Medulla oblongata (tissue), 1 donor: ENCODE measurements around the gene STAMBP.
A peak's percentile ranks its signal among the peaks of the same experiment; 100 is the strongest.
"Not testable (repeated sequence)": the region's sequence is repeated elsewhere in the genome, so short reads cannot be mapped to it uniquely, and the experiment has no call there.

Source experiments
- DNase-seq: peaks from one replicate; pipeline ENCODE4 v3.0.0-alpha.2; 2015; ENCODE audit errors: extremely low spot score

Gene STAMBP

DNA sequence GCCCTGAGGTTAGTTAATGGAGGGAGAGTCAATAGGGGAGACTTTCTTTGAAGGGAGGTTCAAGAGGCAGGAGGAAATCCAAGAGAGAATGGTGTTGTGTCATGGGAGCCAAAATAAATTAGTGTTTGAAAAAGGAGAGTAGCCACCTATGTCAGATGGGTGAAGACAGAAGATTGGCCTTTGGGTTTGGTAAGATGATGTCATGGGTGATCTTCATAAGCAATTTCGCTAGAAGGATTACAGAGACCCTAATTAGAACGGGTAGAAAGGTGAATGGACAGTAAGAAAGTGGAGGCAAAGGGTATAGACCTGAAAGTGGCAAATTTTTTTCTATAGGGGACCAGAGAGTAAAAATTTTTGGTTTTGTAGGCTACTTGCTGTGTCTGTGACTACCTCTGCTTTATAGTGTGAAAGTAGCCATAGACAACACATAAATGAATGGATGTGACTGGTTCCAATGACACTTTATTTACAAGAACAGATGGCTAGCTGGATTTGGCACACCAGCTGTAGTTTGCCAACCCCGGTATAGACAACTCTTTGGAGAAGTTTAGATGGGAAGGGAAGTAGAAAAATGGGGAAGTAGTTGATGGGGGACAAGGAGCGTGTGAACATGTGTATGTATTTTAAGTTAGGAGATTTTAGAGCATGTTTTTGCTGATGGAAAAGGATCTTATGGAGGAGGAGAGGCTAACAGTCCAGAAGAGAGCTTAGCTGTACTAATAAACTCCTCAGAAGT lies 9.3 kb downstream of the STAMBP start:
- DNase-seq: no peak

DNA sequence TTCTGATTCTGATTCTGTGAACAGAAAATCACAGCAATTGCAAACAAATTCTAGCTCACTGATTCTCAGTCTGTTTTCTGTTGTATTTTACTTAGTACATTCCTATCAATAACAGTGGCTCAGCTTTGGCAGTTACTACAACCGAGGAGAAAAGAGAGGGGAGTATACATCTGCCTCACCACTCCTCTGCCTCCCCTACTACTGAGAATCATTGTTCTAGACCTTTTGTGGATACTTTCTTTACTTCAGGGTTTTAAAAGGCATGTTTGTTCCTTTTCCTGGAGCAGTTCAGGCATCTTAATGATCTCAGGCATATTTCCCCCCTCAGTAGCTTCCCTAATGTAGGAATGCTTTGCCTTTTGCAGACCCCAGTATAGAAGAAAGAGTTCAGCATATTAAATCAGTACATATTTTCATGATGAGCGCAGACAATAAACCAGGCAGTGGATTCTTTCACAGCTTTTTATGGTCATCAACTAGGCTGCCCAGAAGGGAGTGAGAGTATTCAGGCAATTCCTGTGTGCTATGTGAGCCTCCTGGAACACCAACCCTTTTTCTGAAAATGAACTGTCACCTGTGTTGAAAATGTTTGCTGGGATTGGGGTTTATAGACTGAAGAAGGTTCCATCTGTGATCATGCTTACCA lies 10.3 kb downstream of the STAMBP start:
- DNase-seq: peak; percentile 39

DNA sequence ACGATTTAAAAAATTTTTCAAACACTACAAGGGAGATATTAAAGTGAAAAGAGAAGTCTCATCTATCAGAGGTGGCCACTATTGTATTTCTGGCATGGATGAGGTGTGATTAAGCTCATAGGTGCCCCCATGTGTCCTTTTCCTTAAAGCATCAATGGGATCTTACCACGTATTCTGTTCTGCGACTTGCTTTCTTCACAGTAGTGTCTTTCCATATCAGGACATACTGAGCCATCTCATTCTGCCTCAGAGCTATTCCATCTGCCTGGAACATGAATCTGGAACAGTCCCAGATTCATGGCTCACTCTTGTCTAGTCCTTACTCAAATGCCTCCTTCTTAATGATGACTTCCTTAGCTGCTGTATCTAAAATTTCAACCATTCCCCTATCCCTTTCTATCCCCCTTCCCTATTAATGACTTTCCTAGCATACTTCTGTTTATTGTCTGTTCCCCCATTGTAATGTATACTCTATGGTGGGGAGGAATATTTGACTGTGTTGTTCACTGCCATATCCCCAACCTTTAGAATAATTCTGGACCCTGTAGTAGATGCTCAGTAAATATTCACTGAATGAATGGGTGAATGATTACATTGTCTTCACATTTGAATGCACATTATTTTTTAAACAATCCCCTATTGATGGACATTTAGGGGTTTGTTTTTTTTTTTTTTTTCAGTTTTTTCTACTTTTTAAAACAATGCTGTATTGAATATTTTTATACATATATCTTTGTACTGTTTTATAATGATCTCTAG lies 11.1 kb downstream of the STAMBP start:
- DNase-seq: no peak

DNA sequence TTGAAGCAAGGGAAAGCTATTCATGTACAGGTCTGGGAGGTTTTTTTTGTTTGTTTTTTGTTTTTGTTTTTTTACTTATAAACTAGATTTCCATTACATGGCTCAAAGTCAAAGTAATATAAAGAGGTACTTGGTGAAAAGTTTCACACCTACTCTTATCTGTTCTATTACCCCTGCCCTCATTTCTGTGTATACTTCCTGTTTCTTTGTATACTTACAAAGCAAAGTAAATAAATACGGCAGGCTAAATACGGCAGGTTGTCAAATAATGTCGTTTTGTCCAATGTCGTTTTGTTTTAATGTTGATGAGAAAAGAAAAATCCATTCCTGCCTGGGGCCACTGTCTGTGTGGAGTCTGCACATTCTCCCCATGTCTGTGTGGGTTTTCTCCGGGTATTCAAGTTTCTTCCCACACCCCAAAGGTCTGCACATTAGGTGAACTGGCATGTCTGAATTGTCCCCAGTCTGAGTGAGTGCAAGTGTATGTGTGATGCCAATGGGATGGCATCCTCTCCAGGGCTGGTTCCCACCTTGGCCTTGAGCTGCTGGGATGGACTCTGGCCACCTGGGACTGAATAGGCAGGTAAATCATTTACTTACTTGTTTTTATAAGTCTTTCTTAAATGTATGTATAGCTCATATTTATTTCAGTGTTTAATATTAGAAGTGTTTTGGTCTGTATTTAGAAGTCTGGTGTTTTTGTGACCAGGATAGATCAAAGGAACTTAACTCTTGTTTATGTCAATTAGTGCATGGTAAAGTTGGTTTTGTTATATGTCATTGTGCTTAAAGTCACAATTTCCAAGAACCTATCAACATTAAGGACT lies 13.4 kb downstream of the STAMBP start:
- no peak for DNase-seq

DNA sequence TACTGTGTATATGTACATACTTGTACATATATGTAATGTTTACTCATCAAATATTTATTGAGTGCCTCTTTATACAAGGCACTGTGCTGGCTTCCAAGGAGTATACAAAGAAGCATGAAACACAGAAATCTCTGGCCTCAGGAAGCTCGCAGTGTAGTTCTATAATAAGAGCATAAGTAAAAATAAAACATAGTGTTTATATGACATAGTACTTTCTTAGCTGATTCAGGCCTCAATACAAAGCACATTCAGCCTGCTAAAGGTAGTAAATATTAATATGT lies 13.9 kb downstream of the STAMBP start:
- no peak for DNase-seq

DNA sequence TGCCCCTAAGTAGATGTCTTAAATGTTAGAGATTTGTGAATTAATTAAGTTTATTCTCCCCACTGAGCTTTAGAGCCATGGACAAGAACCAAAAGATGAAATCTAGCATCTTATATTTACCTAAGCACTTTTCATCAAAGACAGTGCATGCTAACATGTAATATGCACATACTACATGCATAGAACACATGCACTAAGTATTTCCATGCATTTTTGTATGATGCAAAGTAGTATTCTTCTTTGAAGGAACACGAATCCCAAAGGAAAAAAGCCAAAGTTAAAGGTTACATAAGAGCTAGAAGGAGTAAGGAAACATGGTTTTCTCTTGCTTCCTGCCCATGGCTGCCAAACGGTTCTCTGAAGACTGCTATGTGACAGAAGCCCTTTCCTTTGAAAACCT lies 15.3 kb downstream of the STAMBP start:
- no peak for DNase-seq

DNA sequence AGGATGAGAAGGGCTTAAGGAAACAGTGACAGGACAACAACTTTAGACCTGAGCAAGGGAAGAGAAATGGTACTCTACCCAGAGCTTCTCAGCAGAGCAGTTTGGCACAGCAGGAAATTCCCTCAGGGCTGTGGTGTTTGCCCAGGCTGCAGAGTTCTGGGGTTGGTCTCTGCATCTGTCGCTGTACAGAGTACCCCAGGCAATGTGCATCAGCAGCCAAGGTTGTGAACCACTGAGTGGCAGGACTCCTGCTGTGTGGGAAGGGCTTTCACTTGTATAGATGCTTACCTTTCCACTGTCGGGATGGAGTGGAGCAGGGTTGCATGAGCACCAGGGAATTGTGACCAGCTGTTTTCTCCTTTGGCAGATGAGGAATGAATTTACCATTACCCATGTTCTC lies 21.2 kb downstream of the STAMBP start:
- no peak for DNase-seq

DNA sequence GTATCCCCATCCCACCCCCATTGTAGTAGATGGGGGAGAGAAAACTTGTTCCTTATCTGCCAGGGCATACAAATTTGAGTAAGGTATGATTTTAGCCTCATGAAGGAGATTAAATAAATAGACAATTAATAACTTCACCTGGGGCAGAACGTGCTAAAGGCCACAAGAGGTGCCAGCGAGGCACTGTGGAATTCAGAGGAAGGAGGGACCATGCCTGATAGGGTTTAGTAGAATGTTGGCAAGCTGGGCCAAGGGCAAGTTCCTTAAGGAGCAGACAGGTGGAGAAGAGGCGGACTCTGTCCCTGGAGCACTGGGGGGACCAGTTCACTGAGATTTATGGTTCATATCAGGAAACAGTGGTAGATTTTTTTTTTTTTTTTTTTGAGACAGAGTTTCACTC lies 22.5 kb downstream of the STAMBP start:
- no peak for DNase-seq

DNA sequence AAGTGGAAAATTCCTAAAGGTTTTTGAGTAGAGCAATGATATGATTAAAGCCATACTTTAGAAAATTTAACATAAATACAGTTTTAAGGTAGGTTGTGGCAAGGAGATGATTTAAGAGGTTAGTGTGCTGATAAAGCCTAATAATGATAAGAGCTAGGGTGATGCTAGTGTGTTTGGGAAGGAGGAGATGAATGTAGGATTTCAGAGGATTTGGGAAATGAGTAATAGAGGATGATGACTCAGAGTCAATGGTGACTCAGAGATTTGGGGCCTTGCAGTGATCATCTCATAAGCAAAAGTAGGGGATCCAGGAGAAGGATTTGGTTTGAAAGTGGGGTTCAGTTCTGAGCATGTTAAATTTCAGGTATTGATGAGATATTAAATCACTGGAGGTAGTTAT lies 23.3 kb downstream of the STAMBP start:
- DNase-seq: no peak

DNA sequence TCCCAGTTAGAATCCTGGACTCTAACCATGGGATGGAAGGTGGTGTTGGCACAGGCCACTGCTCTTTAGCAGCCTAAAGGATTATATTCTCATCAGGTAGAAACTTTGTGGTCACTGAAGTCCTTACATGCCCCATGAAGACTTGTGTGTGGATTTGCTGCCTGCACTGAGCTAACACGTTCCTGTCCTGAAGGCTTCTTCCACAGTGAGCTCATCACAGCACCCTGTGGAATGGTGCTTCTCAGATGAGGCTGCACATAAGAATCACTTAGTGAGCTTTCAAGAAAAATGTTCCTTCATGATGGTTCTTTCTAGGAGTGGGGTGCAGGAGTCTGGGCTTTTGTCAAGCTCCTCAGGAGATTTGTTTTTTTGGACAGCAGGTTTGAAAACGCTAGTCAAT lies 26.8 kb downstream of the STAMBP start:
- no peak for DNase-seq

DNA sequence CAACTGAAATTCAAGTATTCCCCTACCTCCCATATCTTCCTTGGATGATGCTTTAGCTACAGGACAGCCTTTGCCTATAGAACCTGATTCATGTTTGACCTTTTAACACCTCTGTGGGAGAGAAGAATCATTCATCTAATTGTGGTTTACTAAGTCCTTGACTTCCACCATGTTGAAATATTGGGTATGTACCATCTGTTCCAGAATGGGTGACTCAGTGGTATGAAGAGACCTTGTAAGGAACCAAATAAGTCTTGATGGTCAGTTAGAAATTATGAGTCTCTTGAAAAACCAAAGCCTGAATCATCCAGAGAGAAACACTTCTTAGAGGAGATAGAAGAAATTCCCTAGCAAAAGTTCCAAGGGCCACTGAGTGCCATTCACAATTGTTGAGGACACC lies 27.5 kb downstream of the STAMBP start:
- no peak for DNase-seq

DNA sequence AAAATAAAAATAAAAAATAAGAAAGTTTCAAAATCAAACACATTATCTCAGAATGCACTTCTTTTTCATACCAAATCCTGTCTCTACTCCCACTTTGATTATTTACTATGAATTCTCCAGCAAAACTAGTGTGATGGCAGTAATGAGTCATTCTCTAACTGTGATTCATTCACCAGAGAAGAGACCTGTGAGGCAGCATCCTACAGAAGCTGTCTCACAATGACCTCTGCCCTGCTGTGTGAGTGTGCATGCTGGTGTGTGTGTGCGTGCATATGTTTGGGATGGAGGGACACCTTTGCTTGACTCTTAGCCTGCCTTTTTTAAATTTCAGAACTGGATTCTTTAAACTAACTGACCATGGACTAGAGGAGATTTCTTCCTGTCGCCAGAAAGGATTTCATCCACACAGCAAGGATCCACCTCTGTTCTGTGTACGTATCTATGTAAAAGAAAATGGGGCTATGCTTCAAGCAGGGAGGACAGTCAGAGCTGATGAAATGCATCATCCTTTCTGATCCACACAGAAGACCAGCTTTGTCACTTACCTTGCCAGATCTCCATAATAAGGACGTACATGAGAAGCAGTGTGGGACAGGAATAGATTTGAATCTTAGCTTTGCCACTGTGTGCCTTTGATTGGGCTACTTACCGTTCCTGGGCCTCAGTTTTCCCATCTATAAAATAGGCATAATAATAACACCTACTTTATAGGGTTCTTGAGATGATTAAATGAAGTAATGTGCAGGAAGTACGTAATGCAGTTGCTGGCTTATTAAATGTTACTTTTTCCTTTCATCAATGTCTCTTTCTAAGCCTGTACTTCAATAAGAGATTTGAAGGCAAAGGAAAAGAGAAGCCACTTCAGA lies 31.2 kb downstream of the STAMBP start:
- no peak for DNase-seq

DNA sequence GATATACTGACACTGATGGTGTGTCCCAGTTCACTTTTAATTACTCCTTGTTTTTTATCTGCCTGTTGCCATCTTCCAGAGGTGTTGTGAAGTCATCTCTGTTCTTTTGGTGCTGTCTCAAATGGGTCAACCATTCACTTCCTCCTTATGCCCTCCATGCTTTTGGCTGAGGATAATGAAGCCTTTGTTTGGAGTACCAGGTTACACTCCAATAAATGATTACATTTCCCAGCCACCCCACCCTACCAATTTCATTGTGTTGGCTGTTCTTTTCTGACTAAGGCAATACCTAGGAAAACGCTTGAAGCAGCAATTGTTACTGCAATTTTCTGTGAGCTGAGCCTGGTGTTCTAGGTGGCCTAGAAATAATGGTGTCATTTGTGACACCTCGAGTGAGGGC lies 34.2 kb downstream of the STAMBP start:
- DNase-seq: no peak

DNA sequence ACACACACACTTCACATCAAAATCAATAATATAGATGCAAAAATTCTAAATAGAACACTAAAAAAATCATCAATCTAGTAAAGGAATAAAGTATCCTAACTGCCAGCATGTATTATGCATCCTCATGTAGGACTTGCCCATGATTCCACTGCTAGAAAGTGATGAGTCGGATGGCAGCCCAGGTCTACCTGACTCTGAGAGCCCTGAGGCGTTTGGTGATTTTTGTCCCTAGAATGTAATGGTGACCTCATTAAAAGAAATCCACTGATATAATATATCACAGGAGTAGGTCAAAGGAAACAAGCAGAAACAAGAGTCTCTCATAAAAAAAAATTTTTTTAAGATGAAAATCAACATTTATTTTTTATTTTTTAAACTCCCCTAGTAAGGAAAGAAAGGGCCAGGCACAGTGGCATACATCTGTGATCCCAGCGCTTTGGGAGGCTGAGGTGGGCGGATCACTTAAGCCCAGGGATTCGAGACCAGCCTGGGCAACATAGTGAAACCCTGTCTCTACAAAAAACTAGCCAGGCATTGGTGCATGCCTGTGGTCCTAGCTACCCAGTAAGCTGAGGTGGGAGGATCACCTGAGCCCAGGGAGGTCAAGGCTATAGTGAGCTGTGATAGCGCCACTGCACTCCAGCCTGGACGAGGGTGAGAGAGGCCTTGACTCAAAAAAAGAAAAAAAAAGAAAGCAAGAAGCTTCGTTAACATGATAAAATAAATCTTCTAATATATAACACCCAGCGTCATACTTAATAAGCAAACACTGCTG lies 39.6 kb downstream of the STAMBP start:
- DNase-seq: no peak

DNA sequence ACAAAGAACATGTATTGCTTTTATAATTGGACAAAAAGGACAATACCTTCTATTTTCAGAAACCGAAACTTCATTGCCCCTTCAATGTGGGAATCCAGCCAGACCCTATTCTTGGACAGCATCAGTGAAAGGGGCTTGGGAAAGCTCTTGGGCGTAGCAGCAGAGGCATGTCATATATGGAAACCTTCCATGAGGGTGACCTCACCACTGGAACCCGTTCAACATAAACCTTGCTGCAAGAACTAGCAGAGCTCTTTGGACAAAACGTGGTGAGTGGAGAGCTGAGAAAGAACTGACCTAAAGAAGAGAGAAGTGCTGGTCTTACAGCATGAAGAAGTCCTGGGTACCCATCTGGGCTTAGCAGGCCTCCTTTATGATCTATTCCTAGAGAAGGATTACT lies 41.3 kb downstream of the STAMBP start:
- peak; percentile 63 for DNase-seq

DNA sequence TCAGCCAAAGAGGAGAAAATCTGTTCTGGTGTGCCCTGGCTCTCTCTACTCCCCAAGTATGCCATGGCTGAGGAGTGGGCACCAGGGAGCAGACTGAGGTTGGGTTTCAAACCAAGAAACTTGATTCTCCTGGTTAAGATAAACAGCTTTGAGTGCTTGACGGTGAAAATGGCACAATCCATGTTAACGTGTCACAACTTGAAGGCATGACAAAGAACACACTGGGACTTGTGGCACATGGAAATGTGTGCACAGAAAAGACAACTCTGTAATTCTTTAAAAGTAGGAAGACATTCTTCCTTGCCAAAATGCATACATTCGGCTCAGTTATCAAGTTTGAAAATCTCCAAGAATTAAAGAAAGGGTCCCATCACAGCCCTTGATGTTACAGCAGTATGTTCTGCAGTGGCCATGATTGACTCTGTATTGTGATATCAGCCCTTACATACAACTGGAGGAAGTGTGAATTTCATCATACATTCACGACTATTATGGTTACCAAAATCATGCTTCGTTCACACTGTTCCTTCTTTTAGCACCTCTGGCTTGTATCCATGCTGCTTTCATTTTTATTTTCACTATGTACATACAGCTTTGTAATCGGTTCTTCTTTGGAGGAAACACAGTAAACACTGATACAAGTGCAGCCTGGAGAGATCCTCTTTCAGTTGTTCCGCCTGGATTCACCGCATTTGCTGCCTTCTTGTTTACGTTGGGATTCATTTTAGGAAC lies 48.5 kb downstream of the STAMBP start:
- peak; percentile 27 for DNase-seq

DNA sequence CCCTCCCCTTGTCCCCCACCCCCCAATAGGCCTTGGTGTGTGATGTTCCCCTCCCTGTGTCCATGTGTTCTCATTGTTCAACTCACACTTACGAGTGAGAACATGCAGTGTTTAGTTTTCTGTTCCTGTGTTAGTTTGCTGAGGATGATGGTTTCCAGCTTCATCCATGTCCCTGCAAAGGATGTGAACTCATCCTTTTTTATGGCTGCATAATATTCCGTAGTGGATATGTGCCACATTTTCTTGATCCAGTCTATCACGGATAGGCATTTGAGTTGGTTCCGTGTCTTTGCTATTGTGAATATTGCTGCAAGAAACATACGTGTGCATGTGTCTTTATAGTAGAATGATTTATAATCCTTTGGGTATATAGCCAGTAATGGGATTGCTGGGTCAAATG lies 49.2 kb downstream of the STAMBP start:
- DNase-seq: not testable (repeated sequence)

DNA sequence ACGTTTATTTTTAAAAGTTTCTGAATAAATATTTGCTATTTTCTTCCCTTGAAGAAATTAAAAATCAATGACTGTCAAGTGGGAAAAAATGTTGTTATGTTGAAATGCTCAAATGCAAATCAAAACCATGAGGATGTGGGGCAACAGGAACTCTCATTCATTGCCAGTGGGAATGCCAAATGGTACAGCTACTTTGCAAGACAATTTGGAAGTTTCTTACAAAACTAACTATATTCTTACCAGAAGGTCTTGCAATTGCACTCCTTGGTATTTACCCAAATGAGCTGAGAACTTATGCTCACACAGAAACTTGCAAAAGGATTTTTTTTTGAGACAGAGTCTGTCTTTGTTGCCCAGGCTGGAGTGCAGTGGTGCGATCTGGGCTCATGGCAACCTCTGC lies 56.6 kb downstream of the STAMBP start:
- DNase-seq: no peak

DNA sequence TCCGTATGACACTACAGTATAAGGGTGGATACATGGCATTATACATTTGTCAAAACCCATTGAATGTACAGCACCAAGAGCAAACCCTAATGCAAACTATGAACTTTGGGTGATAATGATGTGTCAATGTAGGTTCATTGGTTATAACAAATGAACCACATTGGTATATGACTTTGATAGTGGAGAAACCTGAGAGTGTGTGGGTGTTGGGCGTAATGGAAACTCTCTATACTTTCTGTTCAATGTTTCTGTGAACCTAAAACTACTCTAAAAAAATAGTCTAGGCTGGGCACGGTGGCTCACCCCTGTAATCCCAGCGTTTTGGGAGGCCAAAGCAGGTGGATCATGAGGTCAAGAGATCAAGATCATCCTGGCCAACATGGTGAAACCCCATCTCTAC lies 57.6 kb downstream of the STAMBP start:
- DNase-seq: no peak
